Measurements from ENCODE around the gene PAPOLA.

PAPOLA gene

GRCh38 chr14:96573473-96574100, 71.4 kb downstream of the PAPOLA start:
- H3K4me3 ChIP-seq (ENCODE audit: low read length), result no peak overlapping the region
- no peaks in the 10 kb centered on the region for H3K27me3 ChIP-seq (ENCODE audit: control insufficient read depth, insufficient read depth, low read length)
- H3K36me3 ChIP-seq (ENCODE audit: control insufficient read depth, insufficient read depth, low read length), result no peaks in the 10 kb centered on the region
- H3K9me3 ChIP-seq (ENCODE audit: control insufficient read depth, low read length), result no peaks in the 10 kb centered on the region
- no peaks in the 10 kb centered on the region for H3K4me1 ChIP-seq (ENCODE audit: control insufficient read depth, insufficient read depth, low read length)
- H3K9ac ChIP-seq (ENCODE audit: low read length), result no peak overlapping the region

GRCh38 chr14:96574171-96574632, 72.0 kb downstream of the PAPOLA start:
- H3K36me3 ChIP-seq (ENCODE audit: control insufficient read depth, insufficient read depth, low read length), result no peaks in the 10 kb centered on the region

GRCh38 chr14:96574633-96575632, 72.8 kb downstream of the PAPOLA start:
- Histone ChIP-seq H3K4me1 (ENCODE audit: control insufficient read depth, insufficient read depth, low read length) (no peaks in the 10 kb centered on the region), H3K9me3 (ENCODE audit: control insufficient read depth, low read length) (no peaks in the 10 kb centered on the region), H3K9ac (ENCODE audit: low read length) (no peak overlapping the region), H3K27me3 (ENCODE audit: control insufficient read depth, insufficient read depth, low read length) (no peaks in the 10 kb centered on the region), H3K4me3 (ENCODE audit: low read length) (no peak overlapping the region), H3K36me3 (ENCODE audit: control insufficient read depth, insufficient read depth, low read length) (no peaks in the 10 kb centered on the region)

More at GRCh38 chr14:96574171-96574632, 72.0 kb downstream of the PAPOLA start:
- no peaks in the 10 kb centered on the region for H3K27me3 ChIP-seq (ENCODE audit: control insufficient read depth, insufficient read depth, low read length)
- no peaks in the 10 kb centered on the region for H3K4me1 ChIP-seq (ENCODE audit: control insufficient read depth, insufficient read depth, low read length)
- H3K9me3 ChIP-seq (ENCODE audit: control insufficient read depth, low read length), result no peaks in the 10 kb centered on the region
- no peak overlapping the region for H3K9ac ChIP-seq (ENCODE audit: low read length)
- H3K4me3 ChIP-seq (ENCODE audit: low read length), result no peak overlapping the region

- Histone ChIP-seq H3K9me3 (ENCODE audit: control insufficient read depth, low read length) (no peaks in the 10 kb centered on the region), H3K36me3 (ENCODE audit: control insufficient read depth, insufficient read depth, low read length) (no peaks in the 10 kb centered on the region), H3K27me3 (ENCODE audit: control insufficient read depth, insufficient read depth, low read length) (no peaks in the 10 kb centered on the region), H3K4me1 (ENCODE audit: control insufficient read depth, insufficient read depth, low read length) (no peaks in the 10 kb centered on the region), H3K9ac (ENCODE audit: low read length) (no peak overlapping the region), H3K4me3 (ENCODE audit: low read length) (no peak overlapping the region)
Observed at GRCh38 chr14:96576359-96576758, 74.2 kb downstream of the PAPOLA start.

GRCh38 chr14:96576937-96577336, 74.8 kb downstream of the PAPOLA start:
- H3K9ac ChIP-seq (ENCODE audit: low read length), result no peak overlapping the region
- no peaks in the 10 kb centered on the region for H3K4me1 ChIP-seq (ENCODE audit: control insufficient read depth, insufficient read depth, low read length)
- no peak overlapping the region for H3K4me3 ChIP-seq (ENCODE audit: low read length)
- no peaks in the 10 kb centered on the region for H3K27me3 ChIP-seq (ENCODE audit: control insufficient read depth, insufficient read depth, low read length)
- no peaks in the 10 kb centered on the region for H3K36me3 ChIP-seq (ENCODE audit: control insufficient read depth, insufficient read depth, low read length)
- H3K9me3 ChIP-seq (ENCODE audit: control insufficient read depth, low read length), result no peaks in the 10 kb centered on the region

GRCh38 chr14:96578619-96579018, 76.4 kb downstream of the PAPOLA start:
- Histone ChIP-seq H3K4me3 (ENCODE audit: low read length) (no peak overlapping the region), H3K9me3 (ENCODE audit: control insufficient read depth, low read length) (no peaks in the 10 kb centered on the region), H3K9ac (ENCODE audit: low read length) (no peak overlapping the region), H3K36me3 (ENCODE audit: control insufficient read depth, insufficient read depth, low read length) (no peaks in the 10 kb centered on the region), H3K27me3 (ENCODE audit: control insufficient read depth, insufficient read depth, low read length) (peaks cover 13% of the 10 kb centered on the region), H3K4me1 (ENCODE audit: control insufficient read depth, insufficient read depth, low read length) (no peaks in the 10 kb centered on the region)

GRCh38 chr14:96579358-96579757, 77.2 kb downstream of the PAPOLA start:
- Histone ChIP-seq H3K36me3 (ENCODE audit: control insufficient read depth, insufficient read depth, low read length) (no peaks in the 10 kb centered on the region), H3K9ac (ENCODE audit: low read length) (no peak overlapping the region), H3K27me3 (ENCODE audit: control insufficient read depth, insufficient read depth, low read length) (peaks cover 20% of the 10 kb centered on the region), H3K4me1 (ENCODE audit: control insufficient read depth, insufficient read depth, low read length) (no peaks in the 10 kb centered on the region), H3K4me3 (ENCODE audit: low read length) (no peak overlapping the region), H3K9me3 (ENCODE audit: control insufficient read depth, low read length) (no peaks in the 10 kb centered on the region)

- Histone ChIP-seq H3K4me3 (ENCODE audit: low read length) (no peak overlapping the region), H3K9me3 (ENCODE audit: control insufficient read depth, low read length) (no peaks in the 10 kb centered on the region), H3K36me3 (ENCODE audit: control insufficient read depth, insufficient read depth, low read length) (no peaks in the 10 kb centered on the region), H3K27me3 (ENCODE audit: control insufficient read depth, insufficient read depth, low read length) (peaks cover 25% of the 10 kb centered on the region), H3K9ac (ENCODE audit: low read length) (no peak overlapping the region), H3K4me1 (ENCODE audit: control insufficient read depth, insufficient read depth, low read length) (no peaks in the 10 kb centered on the region)
Observed at GRCh38 chr14:96579855-96580254, 77.7 kb downstream of the PAPOLA start.

GRCh38 chr14:96580566-96580965, 78.4 kb downstream of the PAPOLA start:
- Histone ChIP-seq H3K36me3 (ENCODE audit: control insufficient read depth, insufficient read depth, low read length) (no peaks in the 10 kb centered on the region), H3K9me3 (ENCODE audit: control insufficient read depth, low read length) (no peaks in the 10 kb centered on the region), H3K9ac (ENCODE audit: low read length) (no peak overlapping the region), H3K4me3 (ENCODE audit: low read length) (no peak overlapping the region), H3K4me1 (ENCODE audit: control insufficient read depth, insufficient read depth, low read length) (no peaks in the 10 kb centered on the region), H3K27me3 (ENCODE audit: control insufficient read depth, insufficient read depth, low read length) (peaks cover 30% of the 10 kb centered on the region)

GRCh38 chr14:96581026-96581425, 78.8 kb downstream of the PAPOLA start:
- Histone ChIP-seq H3K9ac (ENCODE audit: low read length) (no peak overlapping the region), H3K4me1 (ENCODE audit: control insufficient read depth, insufficient read depth, low read length) (no peaks in the 10 kb centered on the region), H3K36me3 (ENCODE audit: control insufficient read depth, insufficient read depth, low read length) (no peaks in the 10 kb centered on the region), H3K4me3 (ENCODE audit: low read length) (no peak overlapping the region), H3K9me3 (ENCODE audit: control insufficient read depth, low read length) (no peaks in the 10 kb centered on the region), H3K27me3 (ENCODE audit: control insufficient read depth, insufficient read depth, low read length) (peaks cover 32% of the 10 kb centered on the region)

GRCh38 chr14:96581902-96582301, 79.7 kb downstream of the PAPOLA start:
- Histone ChIP-seq H3K9ac (ENCODE audit: low read length) (no peak overlapping the region), H3K4me3 (ENCODE audit: low read length) (no peak overlapping the region), H3K9me3 (ENCODE audit: control insufficient read depth, low read length) (no peaks in the 10 kb centered on the region), H3K36me3 (ENCODE audit: control insufficient read depth, insufficient read depth, low read length) (no peaks in the 10 kb centered on the region), H3K27me3 (ENCODE audit: control insufficient read depth, insufficient read depth, low read length) (peaks cover 34% of the 10 kb centered on the region), H3K4me1 (ENCODE audit: control insufficient read depth, insufficient read depth, low read length) (no peaks in the 10 kb centered on the region)

GRCh38 chr14:96582411-96582961, 80.3 kb downstream of the PAPOLA start:
- no peak overlapping the region for H3K9ac ChIP-seq (ENCODE audit: low read length)
- peaks cover 37% of the 10 kb centered on the region for H3K27me3 ChIP-seq (ENCODE audit: control insufficient read depth, insufficient read depth, low read length)
- H3K36me3 ChIP-seq (ENCODE audit: control insufficient read depth, insufficient read depth, low read length), result no peaks in the 10 kb centered on the region
- H3K9me3 ChIP-seq (ENCODE audit: control insufficient read depth, low read length), result no peaks in the 10 kb centered on the region
- no peaks in the 10 kb centered on the region for H3K4me1 ChIP-seq (ENCODE audit: control insufficient read depth, insufficient read depth, low read length)
- H3K4me3 ChIP-seq (ENCODE audit: low read length), result no peak overlapping the region
